ENCODE data around the gene TMEM229B. TPM values are rescaled to one million over a fixed set of nuclear protein-coding genes. Genes with fewer than 3 reads are reported as not detected.

TMEM229B gene
- polyA plus RNA-seq, 2 of the 4 experiments (the other 2 are of a cell fraction), result 0.19 to 0.31 TPM

DNA sequence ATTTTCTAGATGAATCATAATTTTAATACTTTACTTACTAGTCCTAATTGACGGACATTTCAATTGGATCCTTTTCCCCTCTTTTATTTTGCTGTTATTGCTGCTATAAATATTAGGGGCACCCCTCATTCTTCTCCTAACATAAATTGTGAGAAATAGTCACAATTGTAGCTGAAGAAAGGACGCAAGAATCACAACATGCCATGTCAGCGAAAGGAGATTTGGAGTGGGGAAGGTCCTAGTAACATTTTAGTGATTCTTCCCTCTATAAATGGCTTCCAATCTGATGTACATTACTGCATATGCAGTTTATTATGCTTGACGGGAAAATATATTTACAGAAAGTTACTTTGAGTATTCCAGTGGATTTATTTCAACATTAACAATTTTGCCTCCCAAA lies 36.9 kb upstream of the TMEM229B start:
- Histone ChIP-seq H3K9me3 (no peaks in the 10 kb centered on the region), H3K4me2 (no peak overlapping the region), H3K27ac (no peak overlapping the region), H3K4me1 (no peaks in the 10 kb centered on the region), H3K4me3 (no peak overlapping the region)
- no peak for DNase-seq (ENCODE audit: low read depth in 1 of 2, low spot score in 1 of 2)
- no peak for FAIRE-seq
- ATAC-seq, result no peak
- CTCF ChIA-PET, result interaction anchor here (0.9 to 5.5 kb wide), 15 partner anchors 9 to 182 kb away, joined by 3 to 100 read pairs (median 11); no protein-coding TSS in a partner anchor
- 49% methylated on average over 4 of the region's 4 CpGs for WGBS (ENCODE audit: missing lambda C conversion rate)
- POLR2A ChIA-PET, result no interaction called here
- TF ChIP-seq E2F6 (IDR thresholded peaks at IDR 0.05; ENCODE audit: borderline replicate concordance, low read depth), result no peak
- TF ChIP-seq MAFK (IDR thresholded peaks at IDR 0.05; ENCODE audit: partially characterized antibody), result peak; percentile 66

GRCh38 chr14:67524634-67524963 lies 36.1 kb upstream of the TMEM229B start:
- no peak for ATAC-seq
- no peaks in the 10 kb centered on the region for H3K4me1 ChIP-seq
- TF ChIP-seq HMGXB4 (CRISPR knock-in tag; IDR thresholded peaks at IDR 0.05; ENCODE audit: borderline replicate concordance) (no peak), PHF8 (IDR thresholded peaks at IDR 0.05; ENCODE audit: borderline replicate concordance, low read depth) (no peak), CBX8 (IDR thresholded peaks at IDR 0.05) (no peak), MAFK (IDR thresholded peaks at IDR 0.05; ENCODE audit: partially characterized antibody) (no peak), CEBPB (IDR thresholded peaks at IDR 0.05) (no peak), CBX2 (IDR thresholded peaks at IDR 0.05; ENCODE audit: borderline replicate concordance, low read depth) (no peak), FOXS1 (CRISPR knock-in tag; IDR thresholded peaks at IDR 0.05) (no peak), USF2 (IDR thresholded peaks at IDR 0.05) (no peak), POLR2AphosphoS2 (conservative IDR thresholded peaks at IDR 0.05; ENCODE audit: low read length) (no peak), NFE2L2 (conservative IDR thresholded peaks at IDR 0.05; ENCODE audit: low read length) (no peak), CHD4 (IDR thresholded peaks at IDR 0.05; ENCODE audit: borderline replicate concordance) (no peak), NPAS2 (CRISPR knock-in tag; IDR thresholded peaks at IDR 0.05; ENCODE audit: borderline replicate concordance) (no peak), GATA3 (IDR thresholded peaks at IDR 0.05; ENCODE audit: borderline replicate concordance) (no peak), HOXA7 (CRISPR knock-in tag; IDR thresholded peaks at IDR 0.05) (no peak)
- TF ChIP-seq, protein P1, sequence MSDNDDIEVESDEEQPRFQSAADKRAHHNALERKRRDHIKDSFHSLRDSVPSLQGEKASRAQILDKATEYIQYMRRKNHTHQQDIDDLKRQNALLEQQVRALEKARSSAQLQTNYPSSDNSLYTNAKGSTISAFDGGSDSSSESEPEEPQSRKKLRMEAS (IDR thresholded peaks at IDR 0.05), result no peak
- no peak for DNase-seq (ENCODE audit: low read depth in 1 of 2, low spot score in 1 of 2)
- 2% methylated on average over 3 of the region's 3 CpGs for WGBS (ENCODE audit: missing lambda C conversion rate)
- POLR2A ChIA-PET, result interaction anchor here (1.0 kb wide), 1 partner anchor 8 kb away, joined by 3 read pairs; the partner anchor contains the start of gene PLEKHH1
- no peak overlapping the region for H3K4me3 ChIP-seq
- no peak overlapping the region for H3K27ac ChIP-seq
- no peaks in the 10 kb centered on the region for H3K9me3 ChIP-seq
- H3K4me2 ChIP-seq, result no peak overlapping the region
- CTCF ChIA-PET, result interaction anchor here (0.7 to 5.5 kb wide), 7 partner anchors 9 to 183 kb away, joined by 3 to 73 read pairs (median 4); no protein-coding TSS in a partner anchor
- FAIRE-seq, result no peak

GRCh38 chr14:67523764-67524633 lies 35.5 kb upstream of the TMEM229B start:
- H3K4me2 ChIP-seq, result no peak overlapping the region
- TF ChIP-seq FOSL2 (IDR thresholded peaks at IDR 0.05) (no peak), FOSL2 (CRISPR knock-in tag; IDR thresholded peaks at IDR 0.05) (no peak), ZC3H11A (IDR thresholded peaks at IDR 0.05) (no peak), GATA3 (IDR thresholded peaks at IDR 0.05; ENCODE audit: borderline replicate concordance) (no peak), HDAC2 (IDR thresholded peaks at IDR 0.05) (no peak), KDM1A (IDR thresholded peaks at IDR 0.05; ENCODE audit: low read depth) (no peak), MAFK (IDR thresholded peaks at IDR 0.05; ENCODE audit: partially characterized antibody) (no peak), CBX8 (IDR thresholded peaks at IDR 0.05) (no peak), NPAS2 (CRISPR knock-in tag; IDR thresholded peaks at IDR 0.05; ENCODE audit: borderline replicate concordance) (no peak), NFE2L2 (conservative IDR thresholded peaks at IDR 0.05; ENCODE audit: low read length) (no peak), CBX2 (IDR thresholded peaks at IDR 0.05; ENCODE audit: borderline replicate concordance, low read depth) (no peak), E2F6 (IDR thresholded peaks at IDR 0.05; ENCODE audit: borderline replicate concordance, low read depth) (no peak), SREBF2 (IDR thresholded peaks at IDR 0.05) (no peak), ZNF302 (CRISPR knock-in tag; IDR thresholded peaks at IDR 0.05) (no peak), CHD2 (IDR thresholded peaks at IDR 0.05; ENCODE audit: low read length, partially characterized antibody) (no peak), CEBPB (IDR thresholded peaks at IDR 0.05) (no peak), HEYL (CRISPR knock-in tag; IDR thresholded peaks at IDR 0.05) (no peak)
- FAIRE-seq (no peak), DNase-seq (ENCODE audit: low read depth in 1 of 2, low spot score in 1 of 2) (no peak), ATAC-seq (no peak)
- H3K9me3 ChIP-seq, result no peaks in the 10 kb centered on the region
- POLR2A ChIA-PET, result interaction anchor here (1.0 kb wide), 1 partner anchor 9 kb away, joined by 3 read pairs; the partner anchor contains the start of gene PLEKHH1
- WGBS (ENCODE audit: missing lambda C conversion rate), result 45% methylated on average over 7 of the region's 7 CpGs
- CTCF ChIA-PET, result interaction anchor here (0.7 to 5.5 kb wide), 6 partner anchors 8 to 180 kb away, joined by 3 to 73 read pairs (median 4); no protein-coding TSS in a partner anchor
- H3K27ac ChIP-seq, result no peak overlapping the region
- no peak overlapping the region for H3K4me3 ChIP-seq
- no peaks in the 10 kb centered on the region for H3K4me1 ChIP-seq

All from A549 (cell line).